ENCODE results near the gene SLC48A1.

SLC48A1 gene

DNA sequence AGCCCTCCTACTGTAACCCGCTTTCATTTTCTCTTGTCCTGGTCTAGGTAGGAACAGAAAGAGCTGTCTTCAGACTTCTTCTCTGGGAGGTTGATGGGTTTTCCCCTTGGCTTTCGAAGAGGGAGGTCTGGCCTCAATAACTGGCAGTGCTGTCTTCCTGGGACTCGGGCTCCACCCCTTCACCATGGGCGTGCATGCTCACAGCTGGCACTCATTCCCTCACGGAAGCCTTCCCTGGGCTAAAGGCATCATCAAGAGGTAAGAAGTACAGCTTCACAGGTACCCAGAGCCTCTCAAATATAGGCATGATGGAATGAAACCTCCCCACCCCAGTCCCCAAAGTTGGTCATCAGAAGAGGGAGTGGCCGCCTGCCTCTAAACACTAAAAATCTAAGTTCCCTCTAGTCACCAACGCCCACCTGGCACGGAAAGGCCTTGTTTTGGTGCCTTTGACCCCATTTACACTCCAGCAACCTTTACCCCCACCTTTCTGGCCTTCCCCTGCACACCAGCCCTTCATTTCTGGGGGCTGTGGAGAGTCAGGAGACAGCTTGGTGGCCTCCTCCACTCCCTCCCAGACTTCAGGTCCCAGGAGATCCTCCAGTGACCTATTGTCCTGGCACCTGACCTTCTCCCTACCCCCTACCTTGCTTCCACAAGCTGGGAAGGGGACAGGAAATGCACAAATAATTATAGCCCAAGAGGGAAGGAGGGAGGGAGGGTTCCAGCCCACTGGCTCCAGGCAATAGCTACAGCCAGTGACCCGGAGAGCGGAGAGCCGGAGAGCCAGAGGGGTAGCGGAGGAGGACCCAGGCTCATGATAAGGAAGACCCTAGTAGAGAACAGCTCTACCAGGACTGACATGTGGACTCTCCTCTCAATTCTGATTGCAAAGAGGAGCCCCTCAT lies 17.1 kb upstream of the SLC48A1 start:
- TF ChIP-seq, protein P1, sequence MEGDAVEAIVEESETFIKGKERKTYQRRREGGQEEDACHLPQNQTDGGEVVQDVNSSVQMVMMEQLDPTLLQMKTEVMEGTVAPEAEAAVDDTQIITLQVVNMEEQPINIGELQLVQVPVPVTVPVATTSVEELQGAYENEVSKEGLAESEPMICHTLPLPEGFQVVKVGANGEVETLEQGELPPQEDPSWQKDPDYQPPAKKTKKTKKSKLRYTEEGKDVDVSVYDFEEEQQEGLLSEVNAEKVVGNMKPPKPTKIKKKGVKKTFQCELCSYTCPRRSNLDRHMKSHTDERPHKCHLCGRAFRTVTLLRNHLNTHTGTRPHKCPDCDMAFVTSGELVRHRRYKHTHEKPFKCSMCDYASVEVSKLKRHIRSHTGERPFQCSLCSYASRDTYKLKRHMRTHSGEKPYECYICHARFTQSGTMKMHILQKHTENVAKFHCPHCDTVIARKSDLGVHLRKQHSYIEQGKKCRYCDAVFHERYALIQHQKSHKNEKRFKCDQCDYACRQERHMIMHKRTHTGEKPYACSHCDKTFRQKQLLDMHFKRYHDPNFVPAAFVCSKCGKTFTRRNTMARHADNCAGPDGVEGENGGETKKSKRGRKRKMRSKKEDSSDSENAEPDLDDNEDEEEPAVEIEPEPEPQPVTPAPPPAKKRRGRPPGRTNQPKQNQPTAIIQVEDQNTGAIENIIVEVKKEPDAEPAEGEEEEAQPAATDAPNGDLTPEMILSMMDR (IDR thresholded peaks at IDR 0.05; ENCODE audit: low read depth, low read length, missing control alignments), result no peak
- DNase-seq (ENCODE audit: low read depth), result no peak
- in situ Hi-C loops (cut with HindIII; ENCODE audit: low sequenced_read_pairs), result no loop called here
- H3K4me3 ChIP-seq (ENCODE audit: low read depth, low read length), result no peak overlapping the region

DNA sequence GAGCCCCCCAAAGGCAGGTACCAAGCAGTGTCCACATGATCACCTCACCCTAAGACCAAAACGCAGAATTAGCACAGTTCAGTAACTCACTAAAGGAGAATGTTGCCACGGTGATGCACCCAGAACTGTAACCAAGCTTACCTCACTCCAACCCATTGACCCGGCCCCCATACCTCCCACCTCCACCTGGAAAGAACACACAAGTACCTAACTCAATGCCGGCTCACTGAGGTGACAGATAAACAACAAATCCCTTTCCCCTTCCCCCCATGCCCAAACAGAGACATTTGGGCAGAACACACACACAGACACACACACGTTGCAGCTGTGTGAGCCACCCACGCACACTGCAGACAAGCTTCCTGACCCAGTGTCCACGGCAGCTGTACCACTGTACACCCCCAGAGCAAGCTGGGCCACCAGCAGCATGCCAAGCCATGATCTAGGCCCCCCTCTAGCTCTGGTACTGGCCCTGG lies 15.6 kb upstream of the SLC48A1 start:
- TF ChIP-seq, protein P1 (IDR thresholded peaks at IDR 0.05; ENCODE audit: low read depth, low read length, missing control alignments), result no peak
- no peak for DNase-seq (ENCODE audit: low read depth)
- in situ Hi-C loops (cut with HindIII; ENCODE audit: low sequenced_read_pairs), result no loop called here
- H3K4me3 ChIP-seq (ENCODE audit: low read depth, low read length), result no peak overlapping the region

DNA sequence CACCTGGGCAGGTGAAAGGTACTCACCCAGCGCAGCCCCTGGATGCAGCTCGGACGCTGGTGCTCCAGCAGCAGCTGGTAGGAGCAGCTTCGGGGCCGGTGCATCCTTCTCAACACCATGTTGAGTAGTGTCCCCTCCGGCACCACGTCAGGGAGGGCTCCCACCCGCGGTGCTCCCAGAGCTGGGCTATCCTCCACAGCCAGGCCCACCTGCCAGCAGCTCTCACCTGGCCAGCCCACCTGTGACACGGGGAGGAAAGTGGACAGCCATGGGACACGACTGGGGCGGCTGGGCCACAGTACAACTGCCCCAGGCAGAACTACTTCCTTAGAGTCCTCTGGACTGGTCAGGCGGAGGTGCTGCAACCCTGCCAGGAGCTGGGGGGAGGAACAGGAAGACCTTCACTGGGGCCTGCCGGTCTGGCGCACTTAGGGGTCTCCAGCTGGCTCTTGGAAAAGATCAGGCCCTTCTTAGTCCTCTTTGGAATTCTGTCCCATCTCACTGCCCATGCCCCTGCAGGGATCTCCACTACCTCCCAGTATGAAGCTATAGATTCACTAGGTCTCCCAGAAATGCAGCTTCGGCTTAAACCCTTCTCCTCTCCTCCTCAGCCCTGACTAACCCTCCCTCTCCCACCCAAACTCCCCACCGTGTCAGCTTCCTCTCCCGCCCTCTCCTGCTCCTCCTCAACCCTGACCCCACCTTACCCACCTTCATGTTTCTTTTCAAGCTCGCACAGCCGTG lies 15.0 kb upstream of the SLC48A1 start:
- in situ Hi-C loops (cut with HindIII; ENCODE audit: low sequenced_read_pairs), result no loop called here
- TF ChIP-seq, protein P1 (IDR thresholded peaks at IDR 0.05; ENCODE audit: low read depth, low read length, missing control alignments), result no peak
- H3K4me3 ChIP-seq (ENCODE audit: low read depth, low read length), result peak overlapping the region; percentile 55
- DNase-seq (ENCODE audit: low read depth), result no peak

DNA sequence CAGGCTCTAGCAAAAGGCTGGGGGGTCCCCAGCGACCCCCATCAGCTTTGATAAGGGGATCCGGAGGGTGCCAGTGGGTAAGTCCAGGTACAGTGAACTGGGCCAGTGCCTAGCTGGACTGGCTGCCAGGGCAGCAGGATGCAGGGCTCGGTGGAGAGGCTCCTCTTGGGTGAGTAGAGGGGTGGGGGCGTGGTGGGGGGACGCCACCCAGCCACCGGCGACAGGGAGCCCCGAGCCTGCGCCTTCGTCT lies 14.5 kb upstream of the SLC48A1 start:
- TF ChIP-seq, protein P1 (IDR thresholded peaks at IDR 0.05; ENCODE audit: low read depth, low read length, missing control alignments), result no peak
- DNase-seq (ENCODE audit: low read depth), result no peak
- in situ Hi-C loops (cut with HindIII; ENCODE audit: low sequenced_read_pairs), result no loop called here
- H3K4me3 ChIP-seq (ENCODE audit: low read depth, low read length), result peak overlapping the region; percentile 55

DNA sequence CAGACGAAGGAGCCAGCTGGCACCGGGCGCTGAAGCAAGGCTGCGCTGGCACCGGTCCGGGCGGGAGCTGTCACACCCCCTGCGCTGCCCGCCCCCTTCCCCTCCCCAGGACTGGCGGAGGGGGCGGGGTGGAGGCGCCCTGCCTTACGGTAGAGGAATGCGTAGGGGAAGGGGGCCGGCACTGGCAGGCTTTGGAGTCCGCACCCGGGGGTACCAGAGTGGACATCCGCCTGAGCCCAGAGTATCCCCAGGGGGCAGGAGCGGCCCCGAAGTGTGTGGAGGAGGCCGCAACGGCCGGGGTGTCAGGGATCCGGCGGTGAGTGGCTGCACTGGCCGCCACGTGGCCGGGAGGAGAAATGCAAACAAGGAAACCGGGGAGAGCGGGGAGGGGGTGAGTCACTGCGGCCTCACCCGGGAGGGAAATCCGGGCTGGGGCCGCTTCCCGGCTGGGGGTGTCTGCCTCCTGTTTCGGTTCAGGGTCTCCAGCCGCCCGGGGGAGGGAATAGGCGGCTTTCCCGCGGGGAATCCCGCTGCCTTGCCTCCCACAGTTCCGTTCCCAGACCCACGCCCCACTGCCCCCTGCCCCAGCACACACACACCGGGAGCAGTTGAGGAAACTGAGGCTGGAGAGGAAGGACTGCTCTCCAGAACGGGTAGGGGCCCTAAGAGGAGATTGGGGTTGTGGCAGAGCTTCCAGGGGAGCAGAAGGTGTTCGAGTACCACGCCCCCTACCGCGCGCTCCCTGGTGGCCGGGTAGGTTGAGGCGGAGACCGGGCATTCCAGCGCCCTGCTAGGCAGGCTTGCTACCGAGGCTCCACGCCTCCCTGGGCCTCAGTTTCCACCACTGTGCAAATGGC lies 14.0 kb upstream of the SLC48A1 start, which contains the start of gene RAPGEF3:
Gene RAPGEF3 (minus strand): TSS at position 47 of the 857 bp plus-strand sequence. CDS start 324 bp downstream, outside the sequence.
- peak; percentile 46 for DNase-seq (ENCODE audit: low read depth)
- peak within 1 kb of the TSS; percentile 55 for H3K4me3 ChIP-seq (ENCODE audit: low read depth, low read length)

More for the DNA sequence above, 14.0 kb upstream of the SLC48A1 start, which contains the start of gene RAPGEF3:
- TF ChIP-seq, protein P1 (IDR thresholded peaks at IDR 0.05; ENCODE audit: low read depth, low read length, missing control alignments), result peak; percentile 58
- in situ Hi-C loops (cut with HindIII; ENCODE audit: low sequenced_read_pairs), result no loop called here
